HG03108 (cell line): Measurements from ENCODE around the gene R3HCC1L.

Experiments used
- ATAC-seq: cut with Tn5 transposase; IDR thresholded peaks from one replicate; pipeline ENCODE4 v1.9.1; 2021; ENCODE audit warnings: moderate library complexity; ENCODE audit not compliant: unreplicated experiment

The R3HCC1L gene

DNA sequence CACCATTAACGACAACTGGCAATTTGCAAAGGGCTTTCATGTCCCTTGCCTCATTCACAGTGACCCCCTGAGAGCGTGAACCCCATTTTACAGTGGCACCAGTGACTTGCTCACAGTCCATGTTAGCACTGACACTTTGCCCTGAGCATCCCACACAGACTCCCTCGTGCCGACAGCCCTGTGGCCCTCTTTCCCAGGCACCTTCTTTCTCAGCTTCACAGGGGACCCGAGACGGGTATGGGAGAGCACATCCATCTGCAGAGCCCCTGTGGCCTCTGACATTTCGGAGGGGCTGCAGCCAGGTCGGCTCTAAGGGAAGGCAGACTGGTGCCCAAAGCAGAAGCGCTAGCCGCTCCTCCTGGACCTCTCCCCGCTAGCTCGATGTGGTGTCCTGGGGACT, 122.7 kb downstream of the R3HCC1L start:
- ATAC-seq: no peak

GRCh38 chr10:98257961-98258360, 123.5 kb downstream of the R3HCC1L start:
- ATAC-seq: no peak

DNA sequence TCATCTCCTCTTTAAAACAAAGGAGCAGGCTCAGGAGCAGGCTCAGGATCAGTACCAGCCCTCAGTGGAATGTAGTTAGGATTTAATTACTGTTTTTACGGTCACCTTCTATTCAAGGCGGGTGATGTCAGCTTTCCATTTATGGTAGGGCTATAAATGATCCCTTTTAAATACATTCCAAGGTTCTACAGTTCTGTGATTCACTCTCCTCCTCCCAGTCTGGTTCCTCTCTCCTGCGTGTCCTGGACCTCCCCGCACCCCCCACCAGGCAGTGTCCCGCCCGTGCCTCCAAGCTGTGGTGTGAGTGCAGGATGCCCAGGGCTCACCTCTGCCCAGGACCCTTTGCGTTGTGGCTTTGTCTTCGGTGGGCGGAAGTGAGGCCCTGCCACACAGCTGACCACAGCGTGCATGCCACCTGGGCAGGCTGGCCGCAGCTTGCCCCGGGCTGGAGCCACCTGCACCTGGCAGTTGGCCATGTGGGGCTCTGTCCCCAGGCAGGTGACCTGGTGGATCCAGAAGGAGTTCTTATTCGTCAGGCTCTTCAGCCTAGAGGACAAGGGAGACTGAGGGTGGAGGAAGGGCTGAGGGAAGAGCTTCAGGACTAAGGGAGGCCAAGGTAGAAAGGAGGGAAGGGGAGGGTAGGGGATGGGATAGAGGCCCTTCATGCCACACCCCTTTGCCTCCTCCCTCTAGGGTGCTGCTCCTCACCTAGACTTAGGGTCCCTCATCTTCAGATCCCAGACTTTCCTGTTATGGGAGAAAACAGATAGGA, 124.4 kb downstream of the R3HCC1L start:
- no peak for ATAC-seq

GRCh38 chr10:98259606-98260315, 125.3 kb downstream of the R3HCC1L start:
- ATAC-seq: no peak

- no peak for ATAC-seq
These were observed 125.9 kb downstream of the R3HCC1L start for GRCh38 chr10:98260350-98260749.

GRCh38 chr10:98260752-98261151, 126.3 kb downstream of the R3HCC1L start:
- no peak for ATAC-seq

DNA sequence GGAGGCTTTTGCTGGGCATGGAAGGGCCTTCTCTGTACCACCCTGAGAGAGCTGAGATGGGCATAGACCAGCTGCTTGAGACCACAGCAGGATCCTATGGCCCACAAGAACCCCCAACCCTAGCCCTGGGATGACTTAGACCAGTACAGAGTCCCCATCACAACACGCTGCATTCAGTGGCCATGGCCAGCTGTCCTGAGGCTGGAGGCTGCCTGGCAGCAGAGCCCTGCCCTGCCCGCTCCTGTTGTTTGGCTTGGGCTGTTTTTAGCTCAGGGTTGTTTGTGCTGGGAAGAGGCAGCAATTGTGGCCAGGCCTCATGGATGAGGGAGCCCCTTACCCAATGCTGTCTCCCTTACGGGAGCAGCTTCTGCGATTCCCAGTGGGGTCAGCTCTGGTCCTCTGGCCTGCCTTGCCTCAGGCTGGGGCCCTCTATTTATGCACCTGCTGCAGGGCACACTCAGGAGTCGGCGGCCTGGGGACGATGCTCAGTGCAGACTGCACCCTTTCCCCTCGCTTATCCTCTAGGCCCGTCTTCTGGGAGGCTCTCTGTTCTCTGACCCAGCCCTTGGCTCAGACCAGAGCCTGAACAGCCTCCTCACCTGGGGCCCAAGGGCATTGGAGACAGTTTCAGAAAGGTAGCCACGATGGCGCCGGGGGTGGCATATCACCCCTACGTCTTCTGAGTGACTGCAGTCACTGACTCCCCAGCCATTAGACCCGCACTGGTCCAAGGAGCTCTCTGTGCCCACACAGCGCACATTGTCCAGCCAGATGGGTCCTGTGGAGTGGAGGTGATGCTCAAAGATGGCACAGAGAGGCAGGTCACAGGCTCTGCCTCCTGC, 127.2 kb downstream of the R3HCC1L start:
- no peak for ATAC-seq

DNA sequence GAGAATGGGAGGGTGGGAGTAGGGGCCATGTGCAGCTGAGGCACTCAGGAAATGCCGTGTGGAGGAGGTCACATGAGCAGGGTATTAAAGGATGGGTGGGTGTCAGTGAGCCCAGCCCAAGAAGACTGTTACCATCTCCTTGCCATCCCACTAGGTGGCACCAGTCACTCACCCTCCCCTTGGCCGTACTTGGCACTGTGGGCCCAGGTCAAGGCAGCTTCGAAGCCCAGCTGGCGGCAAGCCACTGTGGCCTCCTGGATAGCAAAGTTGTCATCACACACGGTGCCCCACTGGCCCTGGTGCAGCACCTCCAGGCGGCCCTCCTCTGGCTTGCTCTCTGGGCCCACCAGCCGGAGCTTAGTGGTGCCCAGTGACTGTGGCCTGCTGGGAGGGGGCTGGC, 128.1 kb downstream of the R3HCC1L start:
- no peak for ATAC-seq

- no peak for ATAC-seq
These were observed 128.6 kb downstream of the R3HCC1L start for GRCh38 chr10:98263088-98263487.

DNA sequence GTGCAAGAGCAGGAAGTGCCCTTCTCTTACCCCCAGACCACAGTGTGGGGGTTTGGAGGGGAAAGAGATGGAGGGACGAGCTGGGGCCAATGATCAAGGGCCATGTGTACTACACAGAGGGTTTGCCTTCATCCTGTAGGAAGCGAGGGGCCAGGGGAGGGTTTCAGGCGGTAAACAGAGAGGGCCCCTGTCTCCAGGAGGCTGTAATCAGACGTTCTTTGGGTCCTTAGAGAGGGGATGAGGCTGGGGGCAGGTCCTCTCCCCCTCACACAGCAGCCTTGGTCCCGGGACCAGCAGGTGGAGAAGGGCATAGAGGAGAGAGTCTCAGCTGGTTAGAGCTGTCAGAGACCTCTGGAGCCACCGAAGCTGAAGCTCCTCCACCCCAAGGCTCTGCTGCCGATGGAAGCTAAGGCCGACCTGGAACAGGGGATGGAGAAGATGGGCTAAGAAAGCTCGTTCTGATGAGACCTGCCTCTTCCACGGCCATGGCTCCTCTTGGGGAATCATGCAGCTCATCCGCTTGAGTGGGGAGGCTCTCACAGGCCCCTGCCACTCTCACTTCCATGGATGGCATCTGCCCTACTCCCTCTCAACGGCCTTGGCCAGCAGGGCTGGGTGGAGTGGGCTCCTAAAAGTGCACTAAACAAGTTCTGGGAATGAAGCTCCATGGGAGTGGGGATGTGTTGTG, 130.1 kb downstream of the R3HCC1L start:
- no peak for ATAC-seq

GRCh38 chr10:98265403-98266378, 131.2 kb downstream of the R3HCC1L start:
- no peak for ATAC-seq

DNA sequence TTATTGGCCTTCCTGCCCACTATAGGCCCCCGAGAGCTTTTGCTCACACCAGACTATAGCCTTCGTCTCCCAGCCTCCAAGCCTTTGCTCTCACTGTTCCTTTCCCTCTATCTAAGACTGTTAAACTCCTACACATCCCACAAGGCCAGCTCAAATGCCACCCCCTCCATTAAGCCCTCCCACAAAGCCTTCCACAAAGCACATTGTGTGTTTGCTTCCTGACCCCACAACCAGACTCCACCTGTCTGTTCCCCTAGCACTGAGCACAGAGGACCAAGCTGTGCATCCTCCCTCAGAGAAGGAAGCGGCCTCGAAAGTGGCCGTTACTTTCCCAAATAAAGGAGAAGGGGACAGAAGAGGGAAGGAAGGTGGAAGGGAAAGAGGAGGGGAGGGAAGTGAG, 132.2 kb downstream of the R3HCC1L start:
- ATAC-seq: no peak

GRCh38 chr10:98267069-98267893, 132.8 kb downstream of the R3HCC1L start:
- ATAC-seq: no peak

- no peak for ATAC-seq
These were observed 133.6 kb downstream of the R3HCC1L start, which contains the start of gene LOXL4 for GRCh38 chr10:98267894-98268693. TSS of gene LOXL4 (minus strand) at chr10:98268194. CDS start at chr10:98263019, 5,175 bp downstream.

GRCh38 chr10:98268694-98269431, 134.4 kb downstream of the R3HCC1L start:
- ATAC-seq: no peak

DNA sequence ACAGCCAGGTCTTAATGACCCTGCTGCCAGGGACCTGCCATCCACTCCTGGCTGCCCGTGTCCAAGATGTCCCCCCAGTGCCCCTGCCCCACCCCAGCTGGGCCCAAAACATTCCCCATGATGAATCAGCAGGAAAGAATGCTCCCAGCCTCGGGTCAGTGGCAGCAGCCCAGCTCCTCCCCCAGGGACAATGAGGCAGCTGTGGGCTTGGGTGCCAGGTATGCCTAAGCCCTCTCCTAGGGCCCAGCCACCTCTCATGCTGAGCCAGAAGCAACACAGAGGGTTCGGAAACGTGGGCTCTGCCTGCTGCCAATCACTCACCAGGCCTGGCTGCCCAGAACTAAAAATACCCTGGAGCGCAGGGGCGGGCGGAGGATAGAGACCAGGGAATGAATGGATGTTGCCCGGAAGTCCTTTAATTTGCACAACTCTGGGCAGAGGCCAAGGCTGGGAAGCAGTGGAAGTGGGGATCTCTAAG, 135.0 kb downstream of the R3HCC1L start:
- ATAC-seq: no peak

- no peak for ATAC-seq
These were observed 135.8 kb downstream of the R3HCC1L start for GRCh38 chr10:98270073-98270740.
